IPS-11a (cell line): ENCODE measurements around the gene COL4A2.
"Not testable (repeated sequence)": the region's sequence is repeated elsewhere in the genome, so short reads cannot be mapped to it uniquely, and the experiment has no call there.

Experiments used
- H3K4me3 ChIP-seq: one replicate; pipeline ENCODE4 v1.5.1; 2013; ENCODE audit warnings: low read depth, low read length, control low read depth

COL4A2 gene

GRCh38 chr13:110305949-110306339 is 1.1 kb upstream of the COL4A2 start:
- H3K4me3 ChIP-seq: peak overlapping the region; percentile 77

- peak overlapping the region; percentile 77 for H3K4me3 ChIP-seq
Observed at GRCh38 chr13:110306340-110306959, 634 bp upstream of the COL4A2 start.

- H3K4me3 ChIP-seq: peak overlapping the region; percentile 77
Observed at GRCh38 chr13:110307767-110308655, 927 bp downstream of the COL4A2 start.

- peak overlapping the region; percentile 77 for H3K4me3 ChIP-seq
Observed at GRCh38 chr13:110308656-110309359, 1.7 kb downstream of the COL4A2 start.

- H3K4me3 ChIP-seq: no peak overlapping the region
Observed at GRCh38 chr13:110309661-110310524, 2.8 kb downstream of the COL4A2 start.

GRCh38 chr13:110310541-110311442 is 3.7 kb downstream of the COL4A2 start:
- no peak overlapping the region for H3K4me3 ChIP-seq

GRCh38 chr13:110311443-110312338 is 4.6 kb downstream of the COL4A2 start:
- H3K4me3 ChIP-seq: no peak overlapping the region

GRCh38 chr13:110312339-110313031 is 5.4 kb downstream of the COL4A2 start:
- H3K4me3 ChIP-seq: no peak overlapping the region

GRCh38 chr13:110313261-110313660 is 6.2 kb downstream of the COL4A2 start:
- H3K4me3 ChIP-seq: not testable (repeated sequence)

GRCh38 chr13:110313733-110314132 is 6.6 kb downstream of the COL4A2 start:
- not testable (repeated sequence) for H3K4me3 ChIP-seq

GRCh38 chr13:110314516-110315245 is 7.6 kb downstream of the COL4A2 start:
- no peak overlapping the region for H3K4me3 ChIP-seq

GRCh38 chr13:110316196-110316595 is 9.1 kb downstream of the COL4A2 start:
- no peak overlapping the region for H3K4me3 ChIP-seq

- no peak overlapping the region for H3K4me3 ChIP-seq
Observed at GRCh38 chr13:110317093-110317492, 10.0 kb downstream of the COL4A2 start.

- no peak overlapping the region for H3K4me3 ChIP-seq
Observed at GRCh38 chr13:110317496-110318195, 10.6 kb downstream of the COL4A2 start.

- H3K4me3 ChIP-seq: no peak overlapping the region
Observed at GRCh38 chr13:110318920-110319319, 11.8 kb downstream of the COL4A2 start.

GRCh38 chr13:110319397-110319773 is 12.3 kb downstream of the COL4A2 start:
- no peak overlapping the region for H3K4me3 ChIP-seq
